ENCODE results near the gene UBE3A.
"Not testable (repeated sequence)": the region's sequence is repeated elsewhere in the genome, so short reads cannot be mapped to it uniquely, and the experiment has no call there.

The UBE3A gene

DNA sequence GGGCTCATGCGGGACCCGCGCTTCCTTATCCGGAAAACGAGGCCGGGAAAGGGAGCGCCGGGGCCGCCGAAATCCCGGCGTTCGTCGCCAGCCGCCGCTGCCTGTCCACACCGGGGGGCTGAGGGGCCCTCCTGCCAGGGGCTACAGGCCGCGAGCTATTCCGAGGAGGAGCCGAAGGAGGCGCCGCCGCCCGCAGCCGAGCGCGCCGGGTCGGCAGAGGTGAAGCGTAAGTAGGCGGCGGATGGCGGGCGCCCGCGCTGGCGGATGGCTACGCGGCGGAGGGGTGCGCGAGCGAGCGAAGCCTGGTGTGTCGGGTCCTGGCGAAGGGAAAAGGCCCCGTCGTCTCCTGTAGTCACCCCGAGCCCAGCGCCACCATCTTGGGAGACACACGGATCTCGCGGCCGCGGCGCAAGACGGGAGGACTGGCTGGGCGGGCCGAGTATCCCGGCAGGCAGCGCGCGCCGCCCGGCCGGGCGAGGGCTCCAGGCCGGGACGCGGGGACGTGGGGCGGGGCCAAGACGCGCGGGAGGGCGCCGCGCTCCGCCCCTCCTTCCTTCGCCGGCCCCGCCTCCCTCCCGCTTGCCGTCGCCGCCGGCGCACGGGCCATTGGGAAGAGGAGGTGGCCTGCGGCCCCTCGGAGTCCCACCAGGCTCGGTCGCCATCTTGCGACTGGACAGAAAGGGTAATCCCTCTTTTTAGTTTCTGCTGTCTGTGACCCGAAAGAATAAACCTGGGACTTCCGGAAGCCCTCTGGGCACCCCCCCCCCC is at the start of gene UBE3A:
Gene UBE3A, minus strand, starts transcription at position 424 of the 768 bp plus-strand sequence. CDS start 29,917 bp downstream, outside the sequence.
- peak; percentile 82 for DNase-seq

DNA sequence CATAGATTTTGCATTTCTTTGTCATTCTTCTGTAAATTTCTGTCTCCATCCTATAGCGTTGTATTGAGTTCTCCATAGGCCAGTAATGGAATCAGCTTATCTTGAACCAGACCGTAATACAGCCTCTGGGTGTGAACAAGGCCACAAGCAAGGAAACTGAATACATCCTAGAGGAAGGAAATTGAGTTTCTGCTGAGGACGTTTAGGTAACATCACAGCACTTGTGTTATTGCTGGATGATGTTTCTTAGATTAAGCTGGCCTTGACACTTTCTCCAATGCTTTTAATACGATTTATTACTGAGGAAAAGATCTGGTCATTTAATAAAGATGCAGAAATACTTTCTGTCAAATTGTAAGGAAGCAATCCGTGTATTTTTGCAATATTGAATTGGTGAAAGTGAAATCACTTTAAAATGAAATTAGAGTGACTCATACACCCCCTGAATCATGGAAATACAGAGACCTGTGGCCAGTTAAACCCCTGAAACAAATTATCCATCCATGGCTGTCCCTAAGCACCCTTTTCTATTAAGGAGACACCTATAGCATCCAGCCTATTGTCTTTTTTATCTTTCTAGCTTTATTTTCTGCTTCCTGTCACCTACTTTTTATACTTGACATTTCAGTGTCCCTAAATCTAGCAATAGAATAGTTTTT is 48.5 kb upstream of the UBE3A start:
- DNase-seq, result no peak

DNA sequence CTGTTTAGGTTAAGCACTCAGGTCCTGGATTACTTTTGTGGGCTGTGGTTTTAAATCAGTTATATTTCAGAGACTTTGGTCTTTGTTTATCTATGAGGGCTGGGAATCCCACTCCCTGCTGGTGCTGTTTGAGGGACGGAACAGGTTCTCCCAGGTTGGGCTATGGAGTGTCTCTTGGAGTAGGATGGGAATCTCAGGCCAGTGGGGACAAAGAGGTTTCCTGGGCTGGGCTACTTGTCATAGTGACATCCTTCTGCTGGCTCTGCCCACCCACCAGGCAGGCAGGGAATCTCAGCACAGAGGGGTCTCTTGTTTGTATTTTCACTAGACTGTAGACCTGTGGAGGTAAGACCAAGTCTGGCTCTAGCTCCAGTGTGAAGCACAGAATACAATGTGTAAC is 47.2 kb upstream of the UBE3A start:
- DNase-seq, result no peak

DNA sequence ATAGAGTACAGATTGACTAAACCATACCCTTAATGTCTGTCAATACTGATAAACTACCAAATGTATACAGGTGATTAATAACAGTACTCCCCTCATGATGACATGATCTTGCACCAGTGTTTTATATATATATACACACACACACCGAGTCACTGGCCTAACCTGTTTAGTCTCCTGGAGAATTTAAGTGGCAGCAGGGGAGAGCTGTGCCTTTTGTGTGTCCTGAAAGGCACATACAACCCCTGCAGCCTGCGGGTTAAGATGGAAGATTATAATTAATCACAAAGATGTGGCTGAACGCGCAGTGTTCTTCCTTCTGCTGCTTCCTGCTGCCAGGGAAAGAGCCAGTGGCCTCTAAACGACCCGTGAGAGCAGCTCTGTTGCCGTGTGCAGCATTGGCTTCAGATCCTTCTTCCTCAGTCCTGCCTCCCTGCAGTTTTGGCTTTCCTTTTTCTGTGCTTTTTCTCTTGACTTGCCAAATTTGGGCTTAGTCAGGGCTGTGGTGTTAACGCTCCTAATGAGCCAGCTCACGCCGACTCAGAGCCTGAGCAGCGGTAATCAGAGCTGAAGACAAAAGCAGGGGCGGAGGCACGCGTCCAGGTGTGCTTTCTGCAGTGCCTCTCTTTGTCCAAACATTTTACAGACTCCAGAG is 42.5 kb upstream of the UBE3A start:
- DNase-seq, result peak; percentile 62

DNA sequence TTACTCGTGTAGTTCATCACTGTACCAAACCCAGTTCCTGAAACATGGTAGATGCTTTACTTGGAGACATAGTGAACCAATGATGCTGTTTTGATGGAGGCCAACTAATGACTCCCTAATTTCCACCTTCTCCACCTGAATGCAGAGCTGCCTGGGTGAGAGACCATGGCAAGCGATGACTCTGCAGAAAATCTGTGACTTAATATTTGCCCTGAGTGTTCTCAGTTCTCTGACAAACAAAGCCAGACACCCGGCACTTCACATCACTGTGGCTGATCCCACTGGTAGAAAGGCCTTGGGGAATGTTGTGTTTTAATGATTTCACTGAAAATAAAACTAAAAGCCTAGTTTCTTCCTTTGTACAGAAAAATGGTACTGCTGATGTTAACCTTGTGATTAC is 39.5 kb upstream of the UBE3A start:
- DNase-seq, result no peak

DNA sequence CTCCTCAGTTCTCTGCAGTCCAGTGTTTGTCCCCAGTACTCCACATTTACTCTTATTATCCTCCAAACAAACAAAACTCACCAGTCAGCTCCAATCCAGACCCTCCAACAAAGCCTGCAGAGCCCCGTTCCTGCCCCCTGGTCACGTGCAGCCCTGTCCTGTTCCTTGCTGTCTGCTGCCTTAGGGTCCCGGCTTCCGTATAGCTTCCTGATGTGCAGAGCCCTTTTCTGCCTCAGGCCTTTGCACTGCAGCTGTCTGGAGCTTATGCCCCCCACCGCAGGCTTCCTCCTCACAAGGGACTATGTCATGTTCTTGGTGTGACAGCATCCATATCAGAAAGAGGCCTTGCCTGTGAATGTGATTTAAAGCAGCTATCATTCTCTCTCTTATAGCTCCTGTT is 39.0 kb upstream of the UBE3A start:
- DNase-seq, result no peak

DNA sequence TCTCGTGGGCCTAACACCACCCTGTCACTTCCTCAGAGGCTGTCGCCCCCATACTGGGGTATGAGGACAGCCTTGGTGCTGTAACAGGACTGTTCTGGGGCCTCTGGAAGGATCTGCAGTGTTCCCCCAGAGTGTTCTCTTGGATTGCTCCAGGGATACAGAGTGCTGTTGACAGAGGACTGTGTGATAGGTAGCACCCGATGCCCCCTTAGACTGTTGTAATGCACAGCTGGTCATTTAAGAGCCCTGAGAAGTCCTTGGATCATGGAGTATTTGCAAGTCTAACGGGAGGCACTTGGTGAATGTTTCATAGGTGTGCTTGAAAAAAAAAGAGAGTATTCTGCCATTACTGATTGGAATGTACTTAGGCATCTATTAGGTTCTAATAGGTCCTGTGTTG is 35.4 kb upstream of the UBE3A start:
- DNase-seq, result no peak

DNA sequence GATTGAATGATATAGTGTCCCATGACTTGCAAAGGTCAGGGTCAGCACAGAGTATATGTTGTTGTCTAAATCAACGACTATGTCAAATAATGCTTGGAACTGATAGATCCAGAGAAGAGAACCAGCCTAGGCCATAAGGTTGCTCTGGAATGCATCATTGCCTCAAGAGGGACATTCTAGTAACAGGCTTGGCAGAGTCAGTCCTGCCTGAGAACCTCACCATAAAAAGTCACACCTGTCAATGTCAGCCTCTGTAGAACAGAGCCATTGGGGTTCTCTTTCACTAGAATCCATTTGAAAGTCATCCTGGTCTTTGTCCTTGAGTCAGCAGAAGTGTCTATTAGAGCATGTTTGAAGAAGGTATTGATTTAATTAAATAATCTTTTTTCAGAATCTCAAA is 31.4 kb upstream of the UBE3A start:
- no peak for DNase-seq

DNA sequence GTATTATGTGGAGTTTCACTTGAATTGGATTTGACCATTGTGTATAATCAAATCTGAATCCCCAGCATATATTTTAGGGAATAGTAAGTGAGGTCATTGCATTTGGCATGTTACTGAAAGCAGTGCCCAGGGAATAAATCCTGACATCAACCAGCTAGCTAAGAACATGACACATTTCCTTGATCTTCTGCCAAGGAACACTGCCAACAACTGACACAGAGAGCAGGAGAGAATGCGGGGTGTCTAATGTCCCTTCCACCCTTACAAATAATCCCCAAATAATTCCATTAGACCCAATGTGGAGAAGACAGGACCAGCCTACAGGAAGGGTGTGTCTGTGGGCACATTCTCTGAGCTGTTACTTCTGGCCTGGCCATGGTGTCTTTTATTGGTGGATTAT is 30.6 kb upstream of the UBE3A start:
- DNase-seq, result no peak

DNA sequence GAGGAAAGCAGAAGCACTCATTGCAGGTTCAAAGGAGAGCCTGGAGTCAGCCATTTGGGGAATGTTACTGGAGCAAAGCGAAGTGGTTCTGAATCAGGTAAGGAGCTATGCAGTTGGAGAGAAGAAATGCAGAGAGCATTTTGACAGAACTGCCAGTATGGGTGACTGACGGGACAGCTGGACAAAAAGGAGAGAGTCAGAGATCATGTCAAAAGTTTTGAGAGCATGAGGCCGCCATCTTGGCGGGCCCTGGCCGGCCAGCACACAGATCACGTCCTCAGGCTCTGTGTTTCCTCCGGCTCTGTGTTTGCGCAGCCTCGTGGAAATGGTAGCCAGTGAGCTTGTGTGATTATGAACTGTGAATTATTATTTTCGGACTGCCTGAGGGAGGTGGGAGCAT is 29.8 kb upstream of the UBE3A start:
- no peak for DNase-seq

DNA sequence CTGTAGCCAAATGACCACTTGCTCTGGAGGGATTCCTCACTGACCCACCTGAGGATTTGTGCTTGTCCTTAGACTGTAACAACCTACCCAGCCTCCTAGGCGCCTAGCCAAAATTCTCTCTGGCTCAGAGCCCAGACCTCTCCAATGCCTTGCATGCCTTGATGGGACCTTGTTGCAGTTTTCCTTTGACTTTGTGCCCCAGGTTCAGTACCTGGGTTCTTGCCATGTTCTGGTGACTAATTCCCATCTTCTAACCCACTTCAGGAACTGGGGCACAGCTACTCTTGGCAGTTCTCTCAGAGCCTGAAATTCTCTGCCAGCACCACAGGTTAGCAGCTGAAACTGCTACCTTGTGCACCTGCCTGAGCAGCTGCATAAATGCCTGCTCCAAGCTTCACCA is 27.0 kb upstream of the UBE3A start:
- peak; percentile 68 for DNase-seq

DNA sequence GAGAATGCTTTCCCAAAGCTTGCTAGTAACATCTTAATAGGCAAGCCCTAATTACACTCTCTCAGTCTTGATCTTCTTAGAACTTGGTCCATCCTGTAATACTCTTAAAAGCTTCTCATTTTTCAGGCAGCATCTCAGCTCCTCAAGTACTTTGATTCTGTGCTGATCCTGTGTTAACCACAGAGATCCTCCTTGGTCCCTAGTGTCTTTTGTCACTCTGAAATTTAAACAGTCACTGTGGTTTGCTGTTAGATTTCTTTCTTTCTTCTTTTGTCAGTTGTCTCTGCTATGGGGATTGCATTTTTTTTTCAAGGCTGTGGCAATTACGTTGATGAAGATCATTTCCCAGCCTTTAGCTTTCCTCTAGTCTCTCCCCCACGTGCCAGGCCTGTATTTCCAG is 26.0 kb upstream of the UBE3A start:
- no peak for DNase-seq

DNA sequence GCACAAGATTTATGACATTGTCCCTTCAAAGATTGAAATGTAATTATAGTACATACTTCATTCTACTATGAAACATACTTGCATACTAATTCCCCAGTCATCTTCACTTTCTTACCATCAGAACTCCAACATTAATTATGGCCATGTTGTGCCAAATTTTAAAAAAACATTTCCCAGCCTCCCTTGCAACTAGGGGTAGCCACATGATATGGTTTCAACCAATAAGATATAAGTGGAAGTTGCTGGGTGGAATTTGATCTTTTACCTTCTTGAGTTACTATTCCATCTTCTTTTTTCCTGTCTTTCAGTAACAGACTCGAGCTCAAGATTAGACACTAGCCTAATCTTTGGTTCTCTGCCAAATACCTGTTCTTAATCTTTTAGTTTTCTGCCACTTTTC is 25.6 kb upstream of the UBE3A start:
- no peak for DNase-seq

DNA sequence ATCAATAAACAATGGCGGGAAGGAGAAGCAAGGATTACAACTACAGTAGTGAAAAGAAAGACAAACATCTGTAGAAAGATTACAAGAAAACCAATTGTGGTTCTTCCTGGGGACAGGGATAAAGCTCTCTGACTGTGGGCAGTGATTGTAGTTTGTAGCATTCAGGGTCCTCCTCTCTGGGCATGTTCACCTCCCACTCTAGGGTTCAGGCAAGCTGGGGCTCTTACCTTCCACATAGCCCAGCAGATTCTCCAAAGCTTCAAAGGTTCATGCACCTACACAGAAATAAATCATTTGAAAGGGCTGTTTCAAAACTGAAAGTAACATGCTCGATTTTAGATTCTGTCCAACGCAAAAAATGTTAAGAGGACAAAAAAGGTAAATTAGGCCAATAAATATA is 17.4 kb upstream of the UBE3A start:
- DNase-seq, result no peak

DNA sequence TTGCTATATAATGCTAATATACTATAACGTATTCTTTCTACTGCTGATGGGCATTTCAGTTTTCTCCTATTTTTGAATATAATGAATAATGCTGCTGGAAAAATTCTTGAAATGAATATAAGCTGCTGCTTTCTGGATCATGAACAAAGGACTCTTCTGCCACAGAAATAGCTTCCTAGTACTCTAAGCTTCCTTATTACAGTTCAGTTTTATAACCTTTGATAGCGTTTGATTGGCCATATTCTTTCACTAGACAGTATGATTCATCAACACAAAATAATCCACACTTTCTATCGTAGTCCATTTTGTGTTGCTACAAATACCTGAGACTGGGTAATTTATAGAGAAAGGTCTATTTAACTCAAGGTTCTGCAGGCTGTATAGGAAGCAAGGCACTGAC is 16.4 kb upstream of the UBE3A start:
- no peak for DNase-seq

DNA sequence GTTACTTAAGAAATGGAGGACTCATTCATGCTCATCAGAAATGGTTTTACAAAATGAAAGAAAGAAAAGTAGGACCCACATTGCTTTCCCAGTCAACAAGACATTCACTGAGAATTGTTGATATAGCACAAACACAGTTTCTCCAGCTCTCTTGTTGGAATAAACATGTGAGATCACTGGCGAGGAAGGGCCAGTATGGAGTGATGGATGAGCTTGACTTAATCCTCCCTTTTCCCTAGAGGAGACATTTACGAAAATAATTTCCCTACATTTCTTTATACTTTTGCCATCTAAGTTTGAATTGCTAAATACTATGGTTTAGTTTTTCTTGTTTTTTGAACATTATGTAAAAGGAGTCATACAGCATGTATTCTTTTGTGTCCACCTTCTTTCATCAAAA is 15.9 kb upstream of the UBE3A start:
- no peak for DNase-seq

DNA sequence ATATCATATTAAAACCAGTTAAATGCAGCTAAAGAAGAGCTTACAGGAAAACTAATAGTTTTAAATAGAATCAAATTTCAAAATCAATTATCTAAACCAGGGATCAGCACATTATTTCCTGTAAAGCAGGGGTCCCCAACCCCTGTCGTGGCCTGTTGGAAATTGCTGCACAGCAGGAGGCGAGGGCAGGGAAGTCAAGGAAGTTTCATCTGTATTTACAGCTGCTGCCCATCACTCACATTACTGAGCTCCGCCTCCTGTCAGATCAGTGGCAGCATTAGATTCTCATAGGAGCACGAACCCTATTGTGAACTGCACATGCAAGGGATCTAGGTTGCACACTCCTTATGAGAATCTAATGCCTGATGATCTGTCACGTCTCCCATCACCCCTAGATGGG is 14.4 kb upstream of the UBE3A start:
- DNase-seq, result not testable (repeated sequence)

DNA sequence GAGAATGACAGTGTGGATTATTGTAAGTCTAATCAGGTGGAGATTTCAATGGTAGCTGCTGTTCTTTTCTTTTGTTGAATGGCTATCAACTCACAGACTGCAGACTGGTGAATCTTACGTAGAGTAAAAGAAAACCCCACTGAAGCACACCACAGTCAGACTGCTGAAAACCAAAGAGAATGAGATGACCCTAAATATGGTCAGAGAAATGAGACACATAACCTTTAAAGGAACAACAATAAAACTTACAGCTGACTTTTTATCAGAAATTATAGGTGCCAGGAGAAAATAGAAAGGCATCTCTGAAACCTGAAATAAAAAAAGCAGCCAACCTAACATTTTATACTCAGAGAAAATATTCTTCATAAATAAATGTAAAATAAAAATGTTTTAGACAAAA is 12.7 kb upstream of the UBE3A start:
- DNase-seq, result no peak

DNA sequence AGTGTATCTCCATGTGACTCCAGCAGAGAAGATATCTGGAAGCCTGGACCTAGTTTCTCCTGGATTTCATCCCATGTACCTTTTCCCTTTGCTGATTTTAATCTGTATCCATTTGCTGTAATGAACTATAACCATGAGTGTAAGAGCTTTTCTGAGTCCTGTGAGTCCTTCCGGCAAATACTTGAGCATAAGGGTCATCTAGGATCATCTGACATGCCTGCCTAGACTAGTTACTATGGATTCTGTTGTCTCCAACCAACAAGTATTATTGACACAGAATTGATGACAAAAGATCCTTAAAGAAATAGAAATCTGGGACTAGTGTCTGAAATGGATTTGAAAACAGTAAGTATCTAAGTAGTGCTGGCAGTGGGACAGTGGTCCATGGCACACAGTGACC is 11.3 kb upstream of the UBE3A start:
- DNase-seq, result no peak

DNA sequence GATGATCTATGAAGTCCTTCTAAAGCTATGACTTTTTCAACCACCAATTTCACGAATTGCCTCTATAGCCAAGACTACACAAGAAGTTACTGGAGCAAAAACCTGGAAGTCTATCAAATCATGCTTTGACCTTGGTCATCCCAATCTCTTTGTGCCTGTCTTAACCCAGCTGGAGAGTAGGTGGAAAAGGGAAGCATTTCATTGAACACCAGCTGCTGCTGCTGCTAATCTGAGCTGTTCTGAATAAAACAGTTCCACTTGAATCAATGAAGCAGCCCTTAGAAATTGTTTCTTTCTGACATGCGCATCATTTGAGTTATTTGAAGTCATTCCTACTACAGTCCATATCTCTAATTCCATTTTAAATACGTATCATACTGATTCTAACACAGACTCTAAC is 7.3 kb upstream of the UBE3A start:
- no peak for DNase-seq

DNA sequence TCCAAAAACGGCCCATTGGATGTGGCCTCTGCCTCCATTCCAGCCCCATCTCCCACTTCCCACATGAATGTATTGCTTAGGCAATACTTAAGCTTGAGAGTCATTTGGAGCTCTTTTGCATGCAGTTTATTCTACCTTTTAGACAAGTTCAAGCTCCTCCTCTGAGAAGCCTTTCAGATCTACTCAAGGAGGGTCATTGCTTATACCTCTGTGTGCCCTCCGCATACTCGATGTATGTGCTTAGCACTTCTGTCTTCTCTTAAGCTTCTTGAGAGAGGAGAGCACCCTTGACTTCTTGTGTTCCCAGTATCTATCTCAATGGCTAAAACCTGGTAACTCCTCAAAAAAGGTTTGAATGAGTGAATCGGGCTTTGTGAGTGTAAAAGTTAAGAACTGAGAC is 6.6 kb upstream of the UBE3A start:
- no peak for DNase-seq

DNA sequence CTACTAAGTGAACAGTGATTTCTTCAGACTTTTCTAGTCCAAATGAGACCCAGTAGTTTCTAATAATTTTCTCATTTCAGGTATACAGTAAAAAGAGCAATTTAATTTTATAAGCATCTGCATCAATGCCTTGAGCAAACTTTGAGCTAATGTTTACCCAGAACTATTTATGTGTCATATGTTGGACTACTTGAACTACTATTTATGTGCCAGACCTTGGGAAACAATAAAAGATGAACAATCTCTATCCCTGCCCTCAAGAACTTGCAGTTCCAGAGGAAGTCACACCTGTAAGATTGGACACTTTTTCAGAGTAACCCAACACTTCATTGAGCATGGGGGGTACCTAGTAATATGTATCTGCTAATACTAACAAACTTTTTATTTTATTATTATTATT is 2.3 kb upstream of the UBE3A start:
- no peak for DNase-seq

DNA sequence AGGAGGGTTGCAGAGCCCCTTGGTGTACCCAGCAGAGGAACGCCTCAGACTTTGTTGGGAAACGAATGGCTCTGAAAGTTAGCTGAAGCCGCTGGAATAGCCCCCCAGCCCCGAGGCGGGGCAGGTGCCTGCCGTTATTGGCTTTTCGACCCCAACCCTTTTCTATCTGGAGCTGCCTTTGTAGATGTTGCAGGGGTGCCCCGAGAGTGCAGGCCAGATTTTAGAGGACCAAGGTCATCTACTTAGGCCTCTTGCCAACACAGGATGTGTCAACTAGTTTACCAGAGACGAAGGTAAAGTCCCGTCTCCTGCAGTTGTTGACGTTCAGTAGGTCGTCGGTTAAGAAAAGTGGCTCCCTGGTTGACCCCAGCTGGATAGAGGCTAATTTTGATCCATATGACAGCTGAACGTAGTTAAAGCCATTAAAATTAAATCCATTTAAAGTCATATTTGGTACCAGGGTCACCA is 579 bp upstream of the UBE3A start:
- peak; percentile 39 for DNase-seq

All from NCI-H1092 treated with DMSO at 0.1 percent for 48 hours (cell line).